Measurements from ENCODE around the gene AACS.

DNA sequence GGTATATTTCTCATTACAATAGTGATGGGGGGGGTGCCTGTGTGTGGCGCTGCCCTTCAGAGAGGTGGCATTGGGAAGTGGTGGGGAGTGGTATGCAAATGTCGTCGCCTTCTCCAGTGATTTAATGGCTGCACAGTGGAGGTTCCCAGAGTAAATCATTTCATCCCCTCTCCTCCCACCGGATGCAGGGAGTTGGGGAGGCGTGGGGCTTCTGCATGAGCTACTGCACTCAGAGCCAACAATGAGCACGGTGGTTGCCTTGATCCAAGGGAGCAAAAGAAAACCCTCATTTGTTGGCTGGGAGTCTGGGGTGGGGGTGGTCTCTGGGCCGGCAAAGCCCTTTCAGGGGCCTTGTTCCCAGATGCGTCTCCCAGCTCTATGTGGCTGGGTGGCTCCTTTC lies 124.3 kb downstream of the AACS start:
- TF ChIP-seq, protein P1, sequence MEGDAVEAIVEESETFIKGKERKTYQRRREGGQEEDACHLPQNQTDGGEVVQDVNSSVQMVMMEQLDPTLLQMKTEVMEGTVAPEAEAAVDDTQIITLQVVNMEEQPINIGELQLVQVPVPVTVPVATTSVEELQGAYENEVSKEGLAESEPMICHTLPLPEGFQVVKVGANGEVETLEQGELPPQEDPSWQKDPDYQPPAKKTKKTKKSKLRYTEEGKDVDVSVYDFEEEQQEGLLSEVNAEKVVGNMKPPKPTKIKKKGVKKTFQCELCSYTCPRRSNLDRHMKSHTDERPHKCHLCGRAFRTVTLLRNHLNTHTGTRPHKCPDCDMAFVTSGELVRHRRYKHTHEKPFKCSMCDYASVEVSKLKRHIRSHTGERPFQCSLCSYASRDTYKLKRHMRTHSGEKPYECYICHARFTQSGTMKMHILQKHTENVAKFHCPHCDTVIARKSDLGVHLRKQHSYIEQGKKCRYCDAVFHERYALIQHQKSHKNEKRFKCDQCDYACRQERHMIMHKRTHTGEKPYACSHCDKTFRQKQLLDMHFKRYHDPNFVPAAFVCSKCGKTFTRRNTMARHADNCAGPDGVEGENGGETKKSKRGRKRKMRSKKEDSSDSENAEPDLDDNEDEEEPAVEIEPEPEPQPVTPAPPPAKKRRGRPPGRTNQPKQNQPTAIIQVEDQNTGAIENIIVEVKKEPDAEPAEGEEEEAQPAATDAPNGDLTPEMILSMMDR (IDR thresholded peaks at IDR 0.05): no peak
- no peak for TF ChIP-seq EZH2 (IDR thresholded peaks at IDR 0.05)
- no peak for TF ChIP-seq EZH2phosphoT487 (IDR thresholded peaks at IDR 0.05)

All from neural progenitor cell (in vitro differentiated cells).